HuH-7.5 (cell line): ENCODE data around the gene USP30.
A peak's percentile ranks its signal among the peaks of the same experiment; 100 is the strongest.

Experiments used
- DNase-seq: peaks from one replicate; pipeline ENCODE4 v3.0.0; 2011; ENCODE audit warnings: low spot score

Gene USP30

GRCh38 chr12:109126784-109127183 is 74.4 kb downstream of the USP30 start:
- no peak for DNase-seq

- DNase-seq = no peak
Measured at GRCh38 chr12:109127533-109128242, 75.3 kb downstream of the USP30 start.

- no peak for DNase-seq
Measured at GRCh38 chr12:109130297-109131153, 78.1 kb downstream of the USP30 start.

GRCh38 chr12:109131154-109132050 is 79.0 kb downstream of the USP30 start:
- no peak for DNase-seq

GRCh38 chr12:109134186-109134917 is 82.0 kb downstream of the USP30 start:
- peak; percentile 65 for DNase-seq

GRCh38 chr12:109137055-109137454 is 84.7 kb downstream of the USP30 start:
- DNase-seq = no peak
